C4-2B (cell line): ENCODE results near the gene OR56B1.

Experiments used
- H3K27ac ChIP-seq: fragments of 450-650 bp; 2 replicates; pipeline ENCODE4 v1.5.1; 2017
- CTCF ChIP-seq: fragments of 450-650 bp; conservative IDR thresholded peaks from 2 replicates; pipeline ENCODE4 v1.5.1; 2017; ENCODE audit warnings: mild to moderate bottlenecking
- ZFX ChIP-seq: fragments of 450-650 bp; IDR thresholded peaks from 2 replicates; pipeline ENCODE4 v1.6.1; 2017

The OR56B1 gene

GRCh38 chr11:5695580-5695979 lies 40.7 kb upstream of the OR56B1 start:
- H3K27ac ChIP-seq, result no peak overlapping the region
- no peak for TF ChIP-seq ZFX
- TF ChIP-seq CTCF, result no peak

- no peak for TF ChIP-seq CTCF
- no peak for TF ChIP-seq ZFX
- H3K27ac ChIP-seq, result no peak overlapping the region
These were observed 40.0 kb upstream of the OR56B1 start for GRCh38 chr11:5696210-5696609.

DNA sequence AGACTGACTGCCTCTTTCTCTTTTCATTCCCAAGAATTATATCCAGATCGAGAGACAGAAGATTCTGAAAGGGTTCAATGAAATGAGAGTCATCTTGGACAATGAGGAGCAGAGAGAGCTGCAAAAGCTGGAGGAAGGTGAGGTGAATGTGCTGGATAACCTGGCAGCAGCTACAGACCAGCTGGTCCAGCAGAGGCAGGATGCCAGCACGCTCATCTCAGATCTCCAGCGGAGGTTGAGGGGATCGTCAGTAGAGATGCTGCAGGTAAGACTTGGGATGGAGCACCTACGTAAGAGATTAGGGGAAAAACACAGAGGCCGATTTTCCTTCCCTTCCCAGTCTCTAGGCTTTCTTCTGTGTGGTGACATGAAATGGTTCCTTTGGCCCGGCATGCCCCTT lies 38.0 kb upstream of the OR56B1 start:
- no peak for TF ChIP-seq ZFX
- TF ChIP-seq CTCF, result no peak
- no peak overlapping the region for H3K27ac ChIP-seq

GRCh38 chr11:5700421-5701054 lies 35.7 kb upstream of the OR56B1 start:
- no peak overlapping the region for H3K27ac ChIP-seq
- no peak for TF ChIP-seq CTCF
- TF ChIP-seq ZFX, result no peak

DNA sequence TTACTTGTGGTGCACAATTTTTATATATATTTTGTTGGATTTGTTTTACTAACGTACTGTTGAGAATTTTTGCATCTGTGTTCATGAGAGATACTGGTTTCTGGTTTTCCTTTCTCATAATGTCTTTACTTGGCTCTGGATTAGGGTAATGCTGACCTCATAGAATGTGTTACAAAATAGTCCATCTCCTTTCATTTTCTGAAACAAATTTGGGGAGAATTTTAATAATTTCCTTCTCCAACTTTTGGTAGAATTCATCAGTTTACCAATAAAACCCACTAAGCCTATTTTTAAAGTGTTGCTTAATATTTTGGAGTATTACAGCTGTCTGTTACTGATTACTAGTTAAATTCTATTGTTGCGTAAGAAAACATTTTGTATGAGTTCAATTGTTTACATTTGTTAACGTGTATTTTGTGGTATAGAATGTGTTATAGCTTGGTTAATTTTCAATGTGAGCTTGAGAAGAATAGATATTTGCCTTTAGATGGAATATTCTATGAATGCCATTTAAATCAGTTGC lies 35.1 kb upstream of the OR56B1 start:
- H3K27ac ChIP-seq, result no peak overlapping the region

DNA sequence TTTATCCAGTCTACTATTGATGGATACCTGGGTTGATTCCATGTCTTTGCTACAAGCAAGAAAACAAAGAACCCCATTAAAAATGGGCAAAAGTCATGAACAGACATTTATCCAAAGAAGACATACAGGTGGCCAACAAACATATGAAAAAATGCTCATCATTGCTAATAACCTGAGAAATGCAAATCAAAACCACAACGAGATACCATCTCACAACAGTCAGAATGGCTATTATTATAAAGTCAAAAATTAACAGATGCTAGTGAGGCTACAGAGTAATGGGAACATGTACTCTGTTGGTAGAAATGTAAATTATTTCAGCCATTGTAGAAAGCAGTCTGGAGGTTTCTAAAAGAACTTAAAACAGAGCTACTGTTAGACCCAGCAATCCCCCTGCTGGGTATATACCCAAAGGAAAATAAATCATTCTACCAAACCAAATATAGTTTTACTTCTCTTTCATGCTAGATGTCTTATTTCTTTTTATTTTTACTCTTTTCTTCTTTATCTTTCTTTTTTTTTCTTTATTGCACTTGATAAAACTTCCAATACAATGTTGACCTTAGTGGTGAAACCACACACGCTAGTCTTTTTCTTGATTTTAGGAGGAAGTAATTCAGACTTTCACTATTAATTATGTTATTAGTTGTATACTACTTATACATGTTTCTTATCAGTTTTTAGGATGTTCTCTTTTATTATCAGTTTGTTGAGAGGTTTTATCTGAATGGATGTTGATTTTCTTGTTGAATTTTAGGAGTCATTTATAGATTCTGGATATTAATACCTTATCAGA lies 32.3 kb upstream of the OR56B1 start:
- no peak overlapping the region for H3K27ac ChIP-seq
- no peak for TF ChIP-seq ZFX
- no peak for TF ChIP-seq CTCF

More for the DNA sequence above, 35.1 kb upstream of the OR56B1 start:
- TF ChIP-seq ZFX, result no peak
- no peak for TF ChIP-seq CTCF

DNA sequence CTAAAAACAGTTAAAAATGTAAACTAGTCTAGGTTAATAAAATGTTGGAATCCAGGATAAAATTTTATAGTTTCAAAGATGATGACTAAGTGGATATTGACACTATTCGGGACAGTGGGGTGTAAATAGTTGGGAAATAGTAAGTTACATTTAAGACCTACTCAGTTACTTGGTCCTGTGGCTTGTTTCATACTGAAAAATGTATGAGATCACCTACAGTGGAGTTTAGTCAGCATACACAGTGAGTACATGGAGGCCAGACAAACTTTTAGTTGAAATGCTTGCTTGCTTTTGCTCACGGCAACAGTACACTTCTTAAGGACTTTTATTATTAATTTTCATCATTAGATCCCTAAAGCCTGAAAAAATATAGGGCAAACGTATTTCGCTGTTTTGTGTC lies 30.6 kb upstream of the OR56B1 start:
- H3K27ac ChIP-seq, result no peak overlapping the region
- no peak for TF ChIP-seq ZFX
- no peak for TF ChIP-seq CTCF
